Neural cell (in vitro differentiated cells): Measurements from ENCODE around the gene SH3BP4. TPM values are rescaled to one million over a fixed set of nuclear protein-coding genes. Genes with fewer than 3 reads are reported as not detected.
"Not testable (repeated sequence)": the region's sequence is repeated elsewhere in the genome, so short reads cannot be mapped to it uniquely, and the experiment has no call there.

Source experiments
- H2AFZ ChIP-seq: fragments of 200-600, 300-800 bp; sonication (generic), shearing (Covaris generic); 2 replicates; pipeline ENCODE4 v1.6.0; 2014; ENCODE audit warnings: low read depth, mild to moderate bottlenecking, antibody characterized with exemption, low read length, moderate library complexity
- H3F3A ChIP-seq: fragments of 200-600 bp; shearing (Covaris generic); 2 replicates; pipeline ENCODE4 v1.6.1; 2016; ENCODE audit warnings: mild to moderate bottlenecking, moderate library complexity, mixed read lengths, antibody characterized with exemption, low read length; ENCODE audit not compliant: insufficient read depth, poor library complexity, severe bottlenecking
- H3K27ac ChIP-seq: fragments of 200-600, 300-800 bp; sonication (generic), shearing (Covaris generic); 2 replicates; pipeline ENCODE4 v1.5.1; 2014; ENCODE audit warnings: mild to moderate bottlenecking, low read length, moderate library complexity
- H3K27me3 ChIP-seq: fragments of 300-800, 200-600 bp; sonication (generic), shearing (Covaris generic); 2 replicates; pipeline ENCODE4 v1.6.0; 2014; ENCODE audit warnings: mild to moderate bottlenecking, low read depth, low read length, moderate library complexity; ENCODE audit not compliant: insufficient read depth
- H3K36me3 ChIP-seq: fragments of 300-800, 200-600 bp; sonication (generic), shearing (Covaris generic); 2 replicates; pipeline ENCODE4 v1.5.1; 2014; ENCODE audit warnings: mild to moderate bottlenecking, antibody characterized with exemption, low read length, moderate library complexity; ENCODE audit not compliant: insufficient read depth
- H3K4me2 ChIP-seq: fragments of 300-800, 200-600 bp; sonication (generic), shearing (Covaris generic); 2 replicates; pipeline ENCODE4 v1.6.0; 2014; ENCODE audit warnings: mild to moderate bottlenecking, low read length
- H3K4me3 ChIP-seq: fragments of 300-800, 200-600 bp; sonication (generic), shearing (Covaris generic); 2 replicates; pipeline ENCODE4 v1.5.1; 2014; ENCODE audit warnings: mild to moderate bottlenecking, low read length, moderate library complexity
- H3K79me2 ChIP-seq: fragments of 200-600 bp; shearing (Covaris generic); replicated peaks from 2 replicates; pipeline ENCODE4 v1.6.0; 2014; ENCODE audit warnings: mild to moderate bottlenecking, low read length, moderate library complexity; ENCODE audit not compliant: insufficient read depth
- H3K9ac ChIP-seq: fragments of 300-800, 200-600 bp; sonication (generic), shearing (Covaris generic); 2 replicates; pipeline ENCODE4 v1.6.1; 2016; ENCODE audit warnings: mild to moderate bottlenecking, low read length, mixed read lengths
- H3K9me2 ChIP-seq: fragments of 200-600 bp; shearing (Covaris generic); 2 replicates; pipeline ENCODE4 v1.6.1; 2016; ENCODE audit warnings: mild to moderate bottlenecking, low read length, mixed read lengths; ENCODE audit not compliant: insufficient read depth
- H3K9me3 ChIP-seq: fragments of 200-600, 300-800 bp; sonication (generic), shearing (Covaris generic); 2 replicates; pipeline ENCODE4 v1.6.1; 2016; ENCODE audit warnings: mild to moderate bottlenecking, mixed run types, low read length, moderate library complexity, mixed read lengths
- H4K20me1 ChIP-seq: fragments of 200-600 bp; shearing (Covaris generic); 2 replicates; pipeline ENCODE4 v1.6.1; 2016; ENCODE audit warnings: mild to moderate bottlenecking, mixed run types; ENCODE audit not compliant: insufficient read depth
- CTCF ChIP-seq: fragments of 450-650 bp; IDR thresholded peaks from 2 replicates; pipeline ENCODE4 v1.5.1; 2014; ENCODE audit warnings: antibody characterized with exemption, mild to moderate bottlenecking, moderate library complexity; ENCODE audit not compliant: poor library complexity, severe bottlenecking
- EP300 ChIP-seq: fragments of 450-650 bp; conservative IDR thresholded peaks from 2 replicates; pipeline ENCODE4 v1.6.1; 2014; ENCODE audit warnings: antibody characterized with exemption, mild to moderate bottlenecking, moderate library complexity; ENCODE audit not compliant: poor library complexity, severe bottlenecking
- EZH2 ChIP-seq: fragments of 200-600, 300-800 bp; shearing (Covaris generic), sonication (generic); IDR thresholded peaks from 2 replicates; pipeline ENCODE4 v1.6.1; 2014; ENCODE audit warnings: antibody characterized with exemption, low read length, borderline replicate concordance, mild to moderate bottlenecking; ENCODE audit not compliant: insufficient read depth, poor library complexity, severe bottlenecking
- MXI1 ChIP-seq: fragments of 450-650 bp; conservative IDR thresholded peaks from 2 replicates; pipeline ENCODE4 v1.6.1; 2014; ENCODE audit warnings: antibody characterized with exemption, mild to moderate bottlenecking; ENCODE audit not compliant: poor library complexity, severe bottlenecking
- POLR2AphosphoS5 ChIP-seq: IDR thresholded peaks from 2 replicates; pipeline ENCODE4 v1.6.1; 2012
- RAD21 ChIP-seq: fragments of 450-650 bp; conservative IDR thresholded peaks from 2 replicates; pipeline ENCODE4 v1.6.1; 2014; ENCODE audit warnings: antibody characterized with exemption, mild to moderate bottlenecking, moderate library complexity
- REST ChIP-seq: IDR thresholded peaks from 2 replicates; pipeline ENCODE4 v1.6.1; 2012; ENCODE audit warnings: borderline replicate concordance
- SMC3 ChIP-seq: fragments of 450-650 bp; conservative IDR thresholded peaks from 2 replicates; pipeline ENCODE4 v1.6.1; 2014; ENCODE audit warnings: antibody characterized with exemption, mild to moderate bottlenecking, moderate library complexity; ENCODE audit not compliant: poor library complexity
- TAF1 ChIP-seq: IDR thresholded peaks from 2 replicates; pipeline ENCODE4 v1.6.1; 2012; ENCODE audit warnings: low read depth
- polyA plus RNA-seq: library from polyadenylated mRNA; depleted of rRNA; stranded (reverse); fragments of >200 nt; gene quantifications from 2 replicates; pipeline ENCODE4 v1.2.3, GENCODE V29; 2014

SH3BP4 gene
- polyA plus RNA-seq, 1 donor from 2014 or later, result 3.3 TPM

GRCh38 chr2:235018838-235019237 is 67.0 kb downstream of the SH3BP4 start:
- H3K27me3 ChIP-seq, result no peaks in the 10 kb centered on the region
- H3K79me2 ChIP-seq, result peaks cover 5% of the 10 kb centered on the region
- no peak overlapping the region for H2AFZ ChIP-seq
- no peaks in the 10 kb centered on the region for H4K20me1 ChIP-seq
- H3K36me3 ChIP-seq, result no peaks in the 10 kb centered on the region
- no peak overlapping the region for H3K9ac ChIP-seq
- no peaks in the 10 kb centered on the region for H3K9me3 ChIP-seq
- H3K27ac ChIP-seq, result no peak overlapping the region
- H3F3A ChIP-seq, result no peaks in the 10 kb centered on the region
- no peak overlapping the region for H3K4me2 ChIP-seq
- H3K9me2 ChIP-seq, result no peaks in the 10 kb centered on the region
- no peak overlapping the region for H3K4me3 ChIP-seq
- no peak for TF ChIP-seq TAF1
- no peak for TF ChIP-seq CTCF
- no peak for TF ChIP-seq EP300
- no peak for TF ChIP-seq REST
- TF ChIP-seq MXI1, result no peak
- TF ChIP-seq POLR2AphosphoS5, result no peak
- no peak for TF ChIP-seq EZH2
- no peak for TF ChIP-seq SMC3
- TF ChIP-seq RAD21, result no peak

GRCh38 chr2:235020141-235020540 is 68.3 kb downstream of the SH3BP4 start:
- not testable (repeated sequence) for H3K9me3 ChIP-seq, H3K36me3 ChIP-seq, H3K79me2 ChIP-seq, H3K4me3 ChIP-seq, H3K27me3 ChIP-seq, H3K9ac ChIP-seq, H3K9me2 ChIP-seq, H3K27ac ChIP-seq, H4K20me1 ChIP-seq, H3K4me2 ChIP-seq, H2AFZ ChIP-seq, H3F3A ChIP-seq

GRCh38 chr2:235021752-235022151 is 69.9 kb downstream of the SH3BP4 start:
- Histone ChIP-seq H3K27ac (no peak overlapping the region), H3K27me3 (no peaks in the 10 kb centered on the region), H3K4me2 (no peak overlapping the region), H3K9ac (no peak overlapping the region), H3K9me3 (no peaks in the 10 kb centered on the region), H3F3A (no peaks in the 10 kb centered on the region), H3K9me2 (no peaks in the 10 kb centered on the region), H4K20me1 (no peaks in the 10 kb centered on the region), H2AFZ (no peak overlapping the region), H3K79me2 (peaks cover 4% of the 10 kb centered on the region), H3K4me3 (no peak overlapping the region), H3K36me3 (no peaks in the 10 kb centered on the region)
- TF ChIP-seq RAD21 (no peak), SMC3 (no peak), CTCF (no peak), REST (no peak), POLR2AphosphoS5 (no peak), MXI1 (no peak), EP300 (no peak), EZH2 (no peak), TAF1 (no peak)
